ENCODE measurements around the gene DLX5. TPM values are rescaled to one million over a fixed set of nuclear protein-coding genes. Genes with fewer than 3 reads are reported as not detected.

DLX5 gene
- total and polyA plus RNA-seq, 7 experiments from 2014 or later = not detected

GRCh38 chr7:96996958-96997511 lies 27.6 kb downstream of the DLX5 start:
- H3K4me1 Mint-ChIP-seq = peaks cover 0 to 19% (median 5%) of the 10 kb centered on the region in 7 donors
- H3K27me3 Mint-ChIP-seq = peaks cover 95 to 97% (median 95%) of the 10 kb centered on the region in 5 donors
- H3K9me3 ChIP-seq (ENCODE audit: control insufficient read depth in 2 of 3, low read length in 3 of 3) = peaks cover 0 to 11% (median 0%) of the 10 kb centered on the region in 3 experiments
- no peak overlapping the region for H3K4me3 ChIP-seq (ENCODE audit: low read length)
- no peak overlapping the region for H3K27ac ChIP-seq (ENCODE audit: low read depth, low read length)
- H3K36me3 ChIP-seq (ENCODE audit: control insufficient read depth in 2 of 3, insufficient read depth in 3 of 3, low read length in 3 of 3) = no peaks in the 10 kb centered on the region
- no peak overlapping the region for H3K27ac Mint-ChIP-seq
- peaks cover 0 to 19% (median 3%) of the 10 kb centered on the region in 5 donors for H3K36me3 Mint-ChIP-seq
- peak overlapping the region in 1 of 10 donors; percentile 36 for H3K4me3 Mint-ChIP-seq
- CTCF ChIA-PET = interaction anchor here (0.6 kb wide), 1 partner anchor 1314 kb away, joined by 3 read pairs; no protein-coding TSS in a partner anchor
- H3K9me3 Mint-ChIP-seq = peaks cover 0 to 61% (median 9%) of the 10 kb centered on the region in 11 donors
- ATAC-seq (no peak), DNase-seq (no peak)
- H3K4me1 ChIP-seq (ENCODE audit: control insufficient read depth in 2 of 2, insufficient read depth in 2 of 2, low read length in 2 of 2) = no peaks in the 10 kb centered on the region
- peaks cover 3 to 44% of the 10 kb centered on the region in 2 donors for H3K27me3 ChIP-seq (ENCODE audit: control insufficient read depth in 2 of 2, insufficient read depth in 2 of 2, low read length in 2 of 2)
- intact Hi-C loops (cut with micrococcal nuclease) = no loop called here
- POLR2A ChIA-PET = no interaction called here

DNA sequence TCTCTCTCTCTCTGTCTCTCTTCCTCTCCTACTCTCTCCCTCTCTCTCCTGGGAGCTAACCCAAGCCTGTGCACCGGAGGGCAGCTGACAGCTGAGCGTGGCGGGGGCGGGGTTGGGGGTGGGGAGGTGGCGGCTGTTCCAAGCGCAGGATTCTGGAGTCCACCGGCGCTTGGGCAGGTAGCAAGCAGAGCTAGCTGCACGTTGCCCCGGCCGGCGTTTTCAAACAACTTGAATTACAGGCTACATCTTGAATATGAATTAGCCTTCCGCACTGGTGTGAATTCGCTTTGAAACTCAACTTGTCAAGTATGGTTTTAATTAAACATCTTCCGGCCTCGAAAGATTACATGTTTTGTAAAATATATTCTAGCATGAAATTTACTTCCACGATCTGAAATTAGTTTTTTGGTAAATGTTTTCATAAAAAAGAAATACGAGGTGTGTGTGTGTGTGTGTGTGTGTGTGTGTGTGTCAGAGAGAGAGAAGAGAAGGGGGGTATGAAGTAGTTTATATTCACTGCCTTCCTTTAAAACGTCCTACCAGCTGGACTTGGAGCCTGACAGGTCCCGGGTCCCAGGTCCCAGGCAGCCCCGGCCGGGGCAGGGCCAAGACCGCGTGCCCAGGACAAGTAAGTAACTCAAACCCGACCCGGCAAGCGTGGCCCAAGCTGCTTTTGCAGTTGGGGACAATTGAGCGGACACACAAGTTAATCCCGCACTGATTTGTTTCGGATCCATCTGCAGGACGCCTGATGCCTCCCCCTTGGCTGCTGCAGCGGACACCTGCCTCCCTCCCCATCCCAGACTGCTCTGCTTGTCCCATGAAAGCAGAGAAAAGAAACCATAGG lies 28.3 kb downstream of the DLX5 start:
- Mint-ChIP-seq H3K27me3 (peaks cover 95 to 97% (median 96%) of the 10 kb centered on the region in 5 donors), H3K9me3 (peaks cover 0 to 58% (median 9%) of the 10 kb centered on the region in 11 donors), H3K4me1 (peaks cover 0 to 19% (median 5%) of the 10 kb centered on the region in 7 donors), H3K4me3 (no peak overlapping the region), H3K36me3 (peaks cover 0 to 19% (median 3%) of the 10 kb centered on the region in 5 donors), H3K27ac (no peak overlapping the region)
- Histone ChIP-seq H3K9me3 (ENCODE audit: control insufficient read depth in 2 of 3, low read length in 3 of 3) (peaks cover 0 to 11% (median 0%) of the 10 kb centered on the region in 3 experiments), H3K36me3 (ENCODE audit: control insufficient read depth in 2 of 3, insufficient read depth in 3 of 3, low read length in 3 of 3) (no peaks in the 10 kb centered on the region), H3K4me1 (ENCODE audit: control insufficient read depth in 2 of 2, insufficient read depth in 2 of 2, low read length in 2 of 2) (no peaks in the 10 kb centered on the region), H3K27ac (ENCODE audit: low read depth, low read length) (no peak overlapping the region), H3K27me3 (ENCODE audit: control insufficient read depth in 2 of 2, insufficient read depth in 2 of 2, low read length in 2 of 2) (peaks cover 3 to 37% of the 10 kb centered on the region in 2 donors), H3K4me3 (ENCODE audit: low read length) (no peak overlapping the region)
- ChIA-PET CTCF (interaction anchor here (0.6 kb wide), 1 partner anchor 1313 kb away, joined by 3 read pairs; no protein-coding TSS in a partner anchor), POLR2A (no interaction called here)
- ATAC-seq = no peak
- no peak for DNase-seq
- intact Hi-C loops (cut with micrococcal nuclease) = no loop called here

- H3K4me3 ChIP-seq (ENCODE audit: low read length) = no peak overlapping the region
- H3K36me3 ChIP-seq (ENCODE audit: control insufficient read depth in 2 of 3, insufficient read depth in 3 of 3, low read length in 3 of 3) = no peaks in the 10 kb centered on the region
- Mint-ChIP-seq H3K9me3 (peaks cover 0 to 50% (median 9%) of the 10 kb centered on the region in 11 donors), H3K4me3 (no peak overlapping the region), H3K27me3 (peaks cover 94 to 95% (median 95%) of the 10 kb centered on the region in 5 donors), H3K27ac (no peak overlapping the region), H3K36me3 (peaks cover 0 to 13% (median 3%) of the 10 kb centered on the region in 5 donors), H3K4me1 (peaks cover 0 to 19% (median 5%) of the 10 kb centered on the region in 7 donors)
- H3K27me3 ChIP-seq (ENCODE audit: control insufficient read depth in 2 of 2, insufficient read depth in 2 of 2, low read length in 2 of 2) = peaks cover 3 to 40% of the 10 kb centered on the region in 2 donors
- DNase-seq (no peak), ATAC-seq (no peak)
- no peak overlapping the region for H3K27ac ChIP-seq (ENCODE audit: low read depth, low read length)
- intact Hi-C loops (cut with micrococcal nuclease) = loop anchor here in 1 of 2 donors (2.0 kb wide), 1 partner anchor 31 kb away; no protein-coding TSS in a partner anchor
- POLR2A ChIA-PET = no interaction called here
- peaks cover 0 to 11% (median 0%) of the 10 kb centered on the region in 3 experiments for H3K9me3 ChIP-seq (ENCODE audit: control insufficient read depth in 2 of 3, low read length in 3 of 3)
- H3K4me1 ChIP-seq (ENCODE audit: control insufficient read depth in 2 of 2, insufficient read depth in 2 of 2, low read length in 2 of 2) = no peaks in the 10 kb centered on the region
- CTCF ChIA-PET = no interaction called here
Measured at GRCh38 chr7:96995406-96996110, 29.1 kb downstream of the DLX5 start.

- intact Hi-C loops (cut with micrococcal nuclease) = loop anchor here in 1 of 2 donors (2.0 kb wide), 1 partner anchor 33 kb away; no protein-coding TSS in a partner anchor
- Histone ChIP-seq H3K27me3 (ENCODE audit: control insufficient read depth in 2 of 2, insufficient read depth in 2 of 2, low read length in 2 of 2) (peaks cover 6 to 39% of the 10 kb centered on the region in 2 donors), H3K36me3 (ENCODE audit: control insufficient read depth in 2 of 3, insufficient read depth in 3 of 3, low read length in 3 of 3) (no peaks in the 10 kb centered on the region), H3K9me3 (ENCODE audit: control insufficient read depth in 2 of 3, low read length in 3 of 3) (peaks cover 0 to 11% (median 0%) of the 10 kb centered on the region in 3 experiments), H3K4me1 (ENCODE audit: control insufficient read depth in 2 of 2, insufficient read depth in 2 of 2, low read length in 2 of 2) (no peaks in the 10 kb centered on the region), H3K4me3 (ENCODE audit: low read length) (no peak overlapping the region), H3K27ac (ENCODE audit: low read depth, low read length) (no peak overlapping the region)
- no peak for ATAC-seq
- Mint-ChIP-seq H3K36me3 (peaks cover 0 to 10% (median 3%) of the 10 kb centered on the region in 5 donors), H3K27ac (no peak overlapping the region), H3K4me3 (no peak overlapping the region), H3K27me3 (peaks cover 91 to 95% (median 93%) of the 10 kb centered on the region in 5 donors), H3K9me3 (peaks cover 0 to 50% (median 9%) of the 10 kb centered on the region in 11 donors), H3K4me1 (peaks cover 0 to 13% (median 3%) of the 10 kb centered on the region in 7 donors)
- DNase-seq = no peak
- CTCF ChIA-PET = no interaction called here
- POLR2A ChIA-PET = no interaction called here
Measured at GRCh38 chr7:96993980-96994379, 30.7 kb downstream of the DLX5 start.

GRCh38 chr7:96993094-96993865 lies 31.4 kb downstream of the DLX5 start:
- peaks cover 0 to 11% (median 0%) of the 10 kb centered on the region in 3 experiments for H3K9me3 ChIP-seq (ENCODE audit: control insufficient read depth in 2 of 3, low read length in 3 of 3)
- H3K27me3 ChIP-seq (ENCODE audit: control insufficient read depth in 2 of 2, insufficient read depth in 2 of 2, low read length in 2 of 2) = peaks cover 6 to 39% of the 10 kb centered on the region in 2 donors
- peaks cover 0 to 13% (median 0%) of the 10 kb centered on the region in 7 donors for H3K4me1 Mint-ChIP-seq
- ATAC-seq (no peak), DNase-seq (no peak)
- POLR2A ChIA-PET = no interaction called here
- H3K4me3 Mint-ChIP-seq = peak overlapping the region in 1 of 10 donors; percentile 60
- H3K27ac Mint-ChIP-seq = no peak overlapping the region
- H3K27ac ChIP-seq (ENCODE audit: low read depth, low read length) = no peak overlapping the region
- CTCF ChIA-PET = no interaction called here
- no peak overlapping the region for H3K4me3 ChIP-seq (ENCODE audit: low read length)
- peaks cover 0 to 10% (median 3%) of the 10 kb centered on the region in 5 donors for H3K36me3 Mint-ChIP-seq
- no peaks in the 10 kb centered on the region for H3K36me3 ChIP-seq (ENCODE audit: control insufficient read depth in 2 of 3, insufficient read depth in 3 of 3, low read length in 3 of 3)
- no peaks in the 10 kb centered on the region for H3K4me1 ChIP-seq (ENCODE audit: control insufficient read depth in 2 of 2, insufficient read depth in 2 of 2, low read length in 2 of 2)
- peaks cover 91 to 96% (median 94%) of the 10 kb centered on the region in 5 donors for H3K27me3 Mint-ChIP-seq
- intact Hi-C loops (cut with micrococcal nuclease) = no loop called here
- peaks cover 0 to 50% (median 9%) of the 10 kb centered on the region in 11 donors for H3K9me3 Mint-ChIP-seq

Measured in naive thymus-derived CD4-positive, alpha-beta T cell (primary cell).